ENCODE results near the gene CASP1.
"Not testable (repeated sequence)": the region's sequence is repeated elsewhere in the genome, so short reads cannot be mapped to it uniquely, and the experiment has no call there.

The CASP1 gene

GRCh38 chr11:105045676-105046296 is 10.8 kb upstream of the CASP1 start:
- no peak for DNase-seq

- peak; percentile 15 for DNase-seq
Observed at GRCh38 chr11:105044557-105045524, 9.9 kb upstream of the CASP1 start, which contains the start of gene CARD16. Gene CARD16 (minus strand): TSS chr11:105045335. CDS start chr11:105045297, 38 bp downstream.

DNA sequence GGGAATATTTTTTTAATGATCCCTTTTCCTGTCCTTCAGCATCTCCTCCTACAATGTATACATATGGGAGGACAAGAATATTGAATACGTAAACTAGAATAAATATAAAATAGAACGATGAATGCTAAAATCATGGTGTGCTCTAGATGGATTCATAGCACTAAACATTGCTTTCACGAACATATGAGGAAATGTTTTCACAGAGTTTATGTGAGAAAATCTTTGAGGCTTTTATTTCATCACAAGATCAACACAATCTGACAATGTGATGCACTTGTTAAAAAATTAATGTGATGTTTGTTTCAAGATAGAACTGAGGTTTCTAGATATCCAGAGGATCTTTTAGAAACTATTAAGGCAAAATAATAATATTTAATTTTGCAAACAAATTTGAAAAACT is 7.2 kb upstream of the CASP1 start:
- no peak for DNase-seq

- no peak for DNase-seq
Observed at GRCh38 chr11:105040703-105041102, 5.8 kb upstream of the CASP1 start.

DNA sequence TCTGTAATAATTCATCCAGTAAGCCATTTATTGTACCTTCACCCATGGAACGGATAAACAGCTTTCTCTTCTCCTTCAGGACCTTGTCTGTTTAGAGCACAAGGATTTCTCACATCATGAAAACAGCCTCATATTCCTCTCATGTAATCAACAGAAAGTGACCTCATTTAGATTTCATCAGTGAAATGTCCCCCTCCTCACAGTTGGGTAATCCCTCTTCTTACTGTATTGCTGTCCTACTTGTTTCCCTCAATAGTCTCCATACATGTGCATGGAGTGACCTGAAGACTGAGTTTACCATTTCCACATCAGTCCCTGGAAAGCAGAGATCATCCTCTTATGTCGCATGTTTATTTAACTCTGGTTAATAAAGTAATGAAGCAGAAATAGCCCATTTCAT is 556 bp downstream of the CASP1 start:
- not testable (repeated sequence) for DNase-seq

DNA sequence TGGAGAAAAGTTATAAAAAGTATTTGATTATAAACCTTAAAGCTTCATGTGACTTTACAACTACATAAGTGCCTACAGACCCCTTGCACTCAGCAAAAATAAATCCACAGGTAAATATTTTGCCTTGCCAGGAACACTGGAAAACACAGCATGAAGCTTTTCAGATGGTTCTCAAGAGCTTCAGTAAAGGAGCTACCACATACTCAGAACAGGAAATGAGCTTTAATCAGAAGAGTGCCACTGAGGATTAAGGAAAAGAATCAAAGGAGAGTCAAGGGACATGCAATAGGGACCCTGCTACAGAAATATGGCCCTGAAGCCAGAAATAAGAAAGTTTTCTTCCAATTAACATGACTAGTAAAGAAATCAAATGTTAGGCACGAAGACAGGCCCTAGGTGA is 1.2 kb downstream of the CASP1 start:
- DNase-seq, result no peak

DNA sequence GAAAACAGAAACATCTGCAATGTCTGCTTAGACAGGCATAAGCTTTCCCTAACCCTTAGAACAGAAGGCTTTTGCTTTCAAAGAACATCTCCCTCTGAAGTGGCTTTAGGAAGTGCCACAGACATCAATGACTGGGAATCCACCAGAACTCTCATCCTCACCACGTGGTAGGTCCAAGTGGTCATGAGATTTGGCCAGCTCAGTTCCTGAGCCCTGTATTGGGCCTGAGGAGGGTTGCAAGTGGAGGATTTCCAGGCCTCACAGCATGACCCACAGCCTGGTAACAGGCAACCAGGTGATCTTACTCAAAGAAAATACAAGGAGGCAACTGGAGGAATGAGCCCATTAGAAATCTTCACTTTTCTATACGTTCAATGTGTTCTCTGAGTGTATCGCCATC is 1.6 kb downstream of the CASP1 start:
- DNase-seq, result no peak

- DNase-seq, result no peak
Observed at GRCh38 chr11:105032495-105032894, 2.4 kb downstream of the CASP1 start.

- DNase-seq, result no peak
Observed at GRCh38 chr11:105027678-105028077, 7.3 kb downstream of the CASP1 start.

- no peak for DNase-seq
Observed at GRCh38 chr11:105024394-105024793, 10.6 kb downstream of the CASP1 start.

DNA sequence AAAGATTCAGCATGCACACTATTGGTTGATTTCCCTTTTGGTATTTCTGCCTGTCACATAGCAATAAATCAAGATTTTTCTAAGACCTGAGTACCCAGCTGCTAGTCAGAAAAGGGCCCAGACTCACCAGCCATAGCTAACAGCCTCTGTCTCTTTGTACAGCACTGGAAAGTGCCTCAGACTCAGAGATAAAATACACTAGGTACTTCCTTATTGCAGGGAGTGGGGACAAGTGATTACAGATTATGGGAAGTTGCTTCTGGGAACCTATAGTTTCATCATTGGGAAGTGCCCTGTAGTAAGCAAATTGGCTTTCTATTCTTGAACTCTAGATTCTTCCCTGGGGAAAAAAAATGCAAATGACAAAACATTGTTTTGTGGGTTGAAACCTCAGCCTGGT is 11.9 kb downstream of the CASP1 start, which contains the start of gene CASP5:
TSS of gene CASP5 (minus strand) at position 166 of the 400 bp plus-strand sequence. CDS start at position 134, 32 bp downstream.
- DNase-seq, result no peak

GRCh38 chr11:105022527-105022926 is 12.4 kb downstream of the CASP1 start:
- DNase-seq, result no peak

DNA sequence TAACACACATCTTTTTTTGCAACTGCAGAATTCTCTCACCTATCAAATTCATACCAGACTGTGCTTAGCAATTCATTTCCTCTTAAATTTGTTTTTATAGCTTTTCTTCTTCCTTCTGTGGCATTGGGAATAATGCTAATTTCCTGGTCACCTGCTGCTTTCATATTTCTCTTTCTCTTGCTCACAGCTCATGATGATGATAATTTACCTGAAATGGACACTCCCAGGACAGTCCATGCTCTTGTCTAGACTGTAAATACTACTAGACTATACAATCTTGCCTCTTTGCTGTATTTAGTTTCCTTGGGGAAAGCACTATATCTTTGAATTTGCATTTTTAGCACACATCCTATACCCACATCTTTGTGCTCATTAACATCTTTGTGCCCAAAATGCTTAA is 27.5 kb downstream of the CASP1 start:
- no peak for DNase-seq

- no peak for DNase-seq
Observed at GRCh38 chr11:105005451-105005845, 29.5 kb downstream of the CASP1 start.

- DNase-seq, result no peak
Observed at GRCh38 chr11:105004021-105004420, 30.9 kb downstream of the CASP1 start.

DNA sequence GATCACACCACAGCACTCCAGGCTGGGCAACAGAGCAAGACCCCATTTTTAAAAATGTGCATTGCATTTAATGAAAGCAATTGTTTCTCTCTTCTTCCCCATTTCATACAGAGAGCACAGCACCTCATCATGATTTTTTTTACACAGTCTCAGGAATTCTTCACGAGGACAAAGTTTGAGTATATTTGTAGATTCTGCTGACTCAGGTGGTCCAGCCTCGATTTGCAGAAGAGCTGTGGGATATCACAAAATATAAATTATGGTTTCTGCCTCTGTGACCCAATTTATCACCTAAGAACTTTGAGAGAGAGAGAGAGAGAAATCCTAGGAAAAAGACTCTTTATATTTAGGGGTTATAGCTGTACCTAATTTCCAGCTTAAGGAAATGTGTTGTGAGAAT is 31.8 kb downstream of the CASP1 start:
- no peak for DNase-seq

DNA sequence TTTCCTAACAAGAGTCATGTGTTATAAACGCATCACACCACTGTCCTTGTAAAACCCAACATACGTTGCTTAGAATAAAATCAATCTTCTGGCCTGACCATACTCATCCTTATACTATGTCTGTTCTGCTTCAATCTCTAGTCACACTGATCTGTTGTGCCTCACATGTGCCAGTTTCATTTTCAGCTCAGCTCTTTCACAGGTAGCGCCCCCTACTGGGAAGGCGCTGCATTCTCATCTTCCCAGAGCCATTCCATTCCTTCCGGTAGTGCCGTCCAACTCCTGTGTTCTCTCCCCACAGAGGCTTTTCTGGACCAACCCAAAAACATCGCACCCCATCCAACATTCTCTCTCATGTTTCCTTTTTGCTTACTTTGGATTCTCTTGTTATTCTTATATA is 34.1 kb downstream of the CASP1 start:
- DNase-seq, result peak; percentile 31

DNA sequence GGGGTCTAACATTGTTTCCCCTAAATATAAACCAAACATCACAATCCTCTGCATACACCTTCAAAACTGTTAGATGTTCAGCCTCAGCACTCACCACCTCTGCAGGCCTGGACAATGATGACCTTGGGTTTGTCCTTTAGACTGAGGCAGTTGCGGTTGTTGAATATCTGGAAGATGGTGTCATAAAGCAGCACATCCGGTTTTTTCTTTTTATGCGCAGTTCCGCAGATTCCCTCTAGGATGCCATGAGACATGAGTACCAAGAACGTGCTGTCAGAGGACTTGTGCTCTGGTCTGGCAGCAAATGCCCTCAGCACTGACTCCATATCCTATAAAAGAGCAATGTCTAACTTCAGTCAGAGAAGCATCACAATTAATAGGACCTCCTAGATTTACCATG is 34.8 kb downstream of the CASP1 start:
- DNase-seq, result no peak

- no peak for DNase-seq
Observed at GRCh38 chr11:104999721-105000120, 35.2 kb downstream of the CASP1 start.

DNA sequence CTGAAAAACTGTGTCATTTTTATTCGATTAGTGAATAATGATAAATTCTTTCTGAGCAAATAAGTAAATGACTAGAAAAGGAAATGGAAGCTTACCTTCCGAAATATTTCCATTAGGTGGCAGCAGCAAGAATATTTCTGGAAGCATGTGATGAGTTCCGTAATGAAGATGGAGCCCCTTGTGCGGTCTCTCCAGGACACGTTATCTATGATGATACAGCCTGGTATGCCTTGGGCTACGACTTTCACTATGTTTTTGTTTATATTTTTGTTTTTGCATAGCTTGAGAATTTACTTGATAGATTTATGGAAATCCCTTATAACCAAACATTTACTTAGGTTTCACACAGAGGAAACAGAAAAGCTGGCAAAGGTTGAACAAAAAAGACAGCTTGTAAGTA is 37.7 kb downstream of the CASP1 start:
- DNase-seq, result no peak

- DNase-seq, result no peak
Observed at GRCh38 chr11:104995001-104995408, 39.9 kb downstream of the CASP1 start.

DNA sequence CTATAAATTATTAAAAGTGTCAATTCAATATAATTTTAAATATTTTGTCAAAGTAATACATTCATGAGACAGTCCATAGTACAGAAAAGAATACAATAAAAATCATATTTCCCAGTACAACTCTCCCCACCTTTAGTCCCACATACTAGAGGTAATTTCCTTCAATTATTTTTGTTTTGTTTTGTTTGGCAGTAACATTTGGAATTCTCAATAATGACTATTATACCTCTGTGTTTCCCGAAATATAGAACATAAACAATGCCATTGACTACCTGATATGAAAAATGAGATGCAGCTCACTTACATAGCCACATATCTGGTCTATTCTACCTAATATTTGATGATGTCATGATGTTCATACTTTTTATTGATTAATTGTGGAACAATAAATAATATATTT is 42.2 kb downstream of the CASP1 start:
- DNase-seq, result no peak

- DNase-seq, result no peak
Observed at GRCh38 chr11:104991994-104992393, 43.0 kb downstream of the CASP1 start.

- DNase-seq, result no peak
Observed at GRCh38 chr11:104984808-104985207, 50.1 kb downstream of the CASP1 start.

Measured in activated effector memory CD4-positive, alpha-beta T cell treated with Interleukin-2 at 50 U/mL for 16 hours (primary cell).